GM15510 (cell line): ENCODE results near the gene GPX3.

Experiments
- POLR2A ChIP-seq: IDR thresholded peaks from 3 replicates; pipeline ENCODE4 v1.6.1; 2011; ENCODE audit warnings: borderline replicate concordance; ENCODE audit not compliant: insufficient read length; ENCODE audit errors: extremely low read depth

GPX3 gene

GRCh38 chr5:151073280-151073679, 52.9 kb downstream of the GPX3 start:
- TF ChIP-seq POLR2A = no peak

GRCh38 chr5:151074557-151074956, 54.2 kb downstream of the GPX3 start:
- no peak for TF ChIP-seq POLR2A

- TF ChIP-seq POLR2A = peak; percentile 9
Measured at GRCh38 chr5:151075698-151076331, 55.4 kb downstream of the GPX3 start.

GRCh38 chr5:151076616-151077015, 56.2 kb downstream of the GPX3 start:
- no peak for TF ChIP-seq POLR2A

- no peak for TF ChIP-seq POLR2A
Measured at GRCh38 chr5:151077419-151077818, 57.0 kb downstream of the GPX3 start.

GRCh38 chr5:151077967-151078366, 57.6 kb downstream of the GPX3 start:
- TF ChIP-seq POLR2A = no peak
